ENCODE results near the gene CALM1.

The CALM1 gene

GRCh38 chr14:90381011-90381786 lies 15.6 kb upstream of the CALM1 start:
- H3K4me3 ChIP-seq (replicated peaks; ENCODE audit: low read depth, low read length) = no peak overlapping the region
- DNase-seq (ENCODE audit: extremely low read depth, insufficient read length) = no peak
- no peaks in the 10 kb centered on the region for H3K36me3 ChIP-seq (ENCODE audit: control insufficient read depth, insufficient read depth, low read length)
- TF ChIP-seq CTCF (IDR thresholded peaks at IDR 0.05; ENCODE audit: insufficient read depth, low read length, poor library complexity, severe bottlenecking) = no peak
- H3K27me3 ChIP-seq (replicated peaks; ENCODE audit: control insufficient read depth, insufficient read depth, low read length) = no peaks in the 10 kb centered on the region

GRCh38 chr14:90381999-90382451 lies 14.8 kb upstream of the CALM1 start:
- Histone ChIP-seq H3K36me3 (ENCODE audit: control insufficient read depth, insufficient read depth, low read length) (no peaks in the 10 kb centered on the region), H3K4me3 (replicated peaks; ENCODE audit: low read depth, low read length) (peak overlapping the region; percentile 77), H3K27me3 (replicated peaks; ENCODE audit: control insufficient read depth, insufficient read depth, low read length) (no peaks in the 10 kb centered on the region)
- DNase-seq (ENCODE audit: extremely low read depth, insufficient read length) = no peak
- no peak for TF ChIP-seq CTCF (IDR thresholded peaks at IDR 0.05; ENCODE audit: insufficient read depth, low read length, poor library complexity, severe bottlenecking)

- H3K27me3 ChIP-seq (replicated peaks; ENCODE audit: control insufficient read depth, insufficient read depth, low read length) = no peaks in the 10 kb centered on the region
- H3K4me3 ChIP-seq (replicated peaks; ENCODE audit: low read depth, low read length) = peak overlapping the region; percentile 77
- no peaks in the 10 kb centered on the region for H3K36me3 ChIP-seq (ENCODE audit: control insufficient read depth, insufficient read depth, low read length)
- DNase-seq (ENCODE audit: extremely low read depth, insufficient read length) = no peak
- TF ChIP-seq CTCF (IDR thresholded peaks at IDR 0.05; ENCODE audit: insufficient read depth, low read length, poor library complexity, severe bottlenecking) = no peak
These were observed 14.2 kb upstream of the CALM1 start for GRCh38 chr14:90382491-90383125.

GRCh38 chr14:90383126-90383730 lies 13.6 kb upstream of the CALM1 start:
- Histone ChIP-seq H3K36me3 (ENCODE audit: control insufficient read depth, insufficient read depth, low read length) (no peaks in the 10 kb centered on the region), H3K27me3 (replicated peaks; ENCODE audit: control insufficient read depth, insufficient read depth, low read length) (no peaks in the 10 kb centered on the region), H3K4me3 (replicated peaks; ENCODE audit: low read depth, low read length) (peak overlapping the region; percentile 77)
- peak; percentile 99 for DNase-seq (ENCODE audit: extremely low read depth, insufficient read length)
- TF ChIP-seq CTCF (IDR thresholded peaks at IDR 0.05; ENCODE audit: insufficient read depth, low read length, poor library complexity, severe bottlenecking) = peak; percentile 10

GRCh38 chr14:90383731-90384542 lies 12.9 kb upstream of the CALM1 start:
- peak; percentile 72 for DNase-seq (ENCODE audit: extremely low read depth, insufficient read length)
- peak overlapping the region; percentile 52 for H3K4me3 ChIP-seq (replicated peaks; ENCODE audit: low read depth, low read length)
- no peaks in the 10 kb centered on the region for H3K36me3 ChIP-seq (ENCODE audit: control insufficient read depth, insufficient read depth, low read length)
- H3K27me3 ChIP-seq (replicated peaks; ENCODE audit: control insufficient read depth, insufficient read depth, low read length) = no peaks in the 10 kb centered on the region
- no peak for TF ChIP-seq CTCF (IDR thresholded peaks at IDR 0.05; ENCODE audit: insufficient read depth, low read length, poor library complexity, severe bottlenecking)

Measured in GM06990 (cell line).